SK-N-SH (cell line): ENCODE results near the gene KSR2. TPM values are rescaled to one million over a fixed set of nuclear protein-coding genes. Genes with fewer than 3 reads are reported as not detected.

Source experiments
- CTCF ChIA-PET: fragments of 300-600, 350-600 bp; formaldehyde crosslinking; extraction: SDS; loops from one replicate; lab custom pipeline; 2021; lab: Yijun Ruan, JAX
- POLR2A ChIA-PET: fragments of 350-600 bp; sonication (Branson Sonifier 250); formaldehyde crosslinking; extraction: SDS; loops from one replicate; lab custom pipeline; 2020; ENCODE audit warnings: antibody characterized with exemption, inconsistent platforms; lab: Yijun Ruan, JAX
- DNase-seq: peaks from one replicate; pipeline ENCODE4 v3.0.0; 2012
- H2AFZ ChIP-seq: fragments of 200-600 bp; sonication (generic); 2 replicates; pipeline ENCODE4 v1.8.1; 2016; ENCODE audit warnings: antibody characterized with exemption, mild to moderate bottlenecking, low read depth
- H3F3A ChIP-seq: fragments of 200-600 bp; sonication (generic); replicated peaks from 2 replicates; pipeline ENCODE3; 2016; ENCODE audit warnings: antibody characterized with exemption, mild to moderate bottlenecking; ENCODE audit not compliant: insufficient read depth
- H3K27ac ChIP-seq, 2 experiments: fragments of 200-500 bp in 1 of 2; fragments of 200-600 bp in 1 of 2; sonication (Bioruptor generic) in 1 of 2; sonication (generic), shearing (Covaris generic) in 1 of 2; 2 replicates each; pipeline versions ENCODE4 v1.5.1 to v1.6.1; 2014 to 2016; ENCODE audit warnings: low read depth in 2 of 2, inconsistent platforms in 1 of 2, low read length in 1 of 2, mild to moderate bottlenecking in 1 of 2, mixed read lengths in 1 of 2
- H3K27me3 ChIP-seq: fragments of 200-600 bp; sonication (generic), shearing (Covaris generic); 2 replicates; pipeline ENCODE4 v1.6.1; 2016; ENCODE audit warnings: mixed run types; ENCODE audit not compliant: insufficient read depth
- H3K36me3 ChIP-seq, 2 experiments: fragments of 200-500 bp in 1 of 2; fragments of 200-600 bp in 1 of 2; sonication (Bioruptor generic) in 1 of 2; sonication (generic) in 1 of 2; replicated peaks in 1 of 2; 2 replicates each; pipeline versions ENCODE3 to v1.5.1; 2014 to 2016; ENCODE audit warnings: low read length in 1 of 2, mild to moderate bottlenecking in 1 of 2; ENCODE audit not compliant: insufficient read depth in 2 of 2, control insufficient read depth in 1 of 2
- H3K4me1 ChIP-seq, 2 experiments: fragments of 200-500 bp in 1 of 2; fragments of 200-600 bp in 1 of 2; sonication (Bioruptor generic) in 1 of 2; sonication (generic), shearing (Covaris generic) in 1 of 2; 2 replicates each; pipeline versions ENCODE4 v1.5.1 to v1.6.1; 2014 to 2016; ENCODE audit warnings: low read depth in 1 of 2, low read length in 1 of 2, mixed run types in 1 of 2; ENCODE audit not compliant: insufficient read depth in 2 of 2, control insufficient read depth in 1 of 2
- H3K4me2 ChIP-seq: fragments of 200-600 bp; sonication (generic), shearing (Covaris generic); 2 replicates; pipeline ENCODE4 v1.6.1; 2017; ENCODE audit warnings: mixed run types
- H3K4me3 ChIP-seq, 2 experiments: fragments of 200-500 bp in 1 of 2; fragments of 200-600 bp in 1 of 2; sonication (Bioruptor generic) in 1 of 2; sonication (generic), shearing (Covaris generic) in 1 of 2; 2 replicates each; pipeline versions ENCODE4 v1.5.1 to v1.8.1; 2014 to 2016; ENCODE audit warnings: low read depth in 2 of 2, inconsistent platforms in 1 of 2, low read length in 1 of 2, mild to moderate bottlenecking in 1 of 2, mixed read lengths in 1 of 2, moderate library complexity in 1 of 2
- H3K79me2 ChIP-seq: fragments of 200-600 bp; sonication (generic); 2 replicates; pipeline ENCODE4 v1.8.1; 2017; ENCODE audit warnings: mild to moderate bottlenecking; ENCODE audit not compliant: insufficient read depth
- H3K9ac ChIP-seq: fragments of 200-600 bp; sonication (generic); 2 replicates; pipeline ENCODE4 v1.6.1; 2017; ENCODE audit warnings: mixed run types
- H3K9me2 ChIP-seq: fragments of 200-600 bp; sonication (generic); 2 replicates; pipeline ENCODE4 v1.6.1; 2017; ENCODE audit warnings: mixed run types
- H3K9me3 ChIP-seq: fragments of 200-600 bp; sonication (generic); 2 replicates; pipeline ENCODE4 v1.6.1; 2017; ENCODE audit warnings: mixed run types, mild to moderate bottlenecking, moderate library complexity
- H4K20me1 ChIP-seq: fragments of 200-600 bp; sonication (generic); 2 replicates; pipeline ENCODE4 v1.6.1; 2017; ENCODE audit warnings: mild to moderate bottlenecking, mixed run types; ENCODE audit not compliant: insufficient read depth
- CHD2 ChIP-seq: fragments of 150-350 bp; IDR thresholded peaks from 2 replicates; pipeline ENCODE4 v1.6.1; 2018; ENCODE audit warnings: low read length; ENCODE audit not compliant: partially characterized antibody
- EP300 ChIP-seq, 2 experiments: IDR thresholded peaks; 2 replicates each; pipeline versions ENCODE4 v1.4.0 to v1.6.1; 2012; ENCODE audit warnings: borderline replicate concordance in 1 of 2, low read depth in 1 of 2, low read length in 1 of 2
- GABPA ChIP-seq: IDR thresholded peaks from 2 replicates; pipeline ENCODE4 v1.4.0; 2012; ENCODE audit warnings: low read depth, mild to moderate bottlenecking
- NRF1 ChIP-seq: IDR thresholded peaks from 2 replicates; pipeline ENCODE4 v1.6.1; 2012; ENCODE audit warnings: low read depth, mild to moderate bottlenecking, low read length
- PBX3 ChIP-seq: IDR thresholded peaks from 2 replicates; pipeline ENCODE4; 2012
- POLR2AphosphoS5 ChIP-seq: IDR thresholded peaks from 2 replicates; pipeline ENCODE4 v1.6.1; 2012; ENCODE audit warnings: low read depth, low read length
- RCOR1 ChIP-seq: fragments of 150-350 bp; IDR thresholded peaks from 2 replicates; pipeline ENCODE4 v1.6.1; 2017; ENCODE audit warnings: antibody characterized with exemption, low read length
- RXRA ChIP-seq: IDR thresholded peaks from 2 replicates; pipeline ENCODE4 v1.4.0; 2012; ENCODE audit warnings: low read depth, mild to moderate bottlenecking, borderline replicate concordance
- SIN3A ChIP-seq: IDR thresholded peaks from 2 replicates; pipeline ENCODE4 v1.6.1; 2012; ENCODE audit warnings: low read depth, mild to moderate bottlenecking, low read length, moderate library complexity, borderline replicate concordance
- TCF12 ChIP-seq: IDR thresholded peaks from 2 replicates; pipeline ENCODE4 v1.4.0; 2012
- TEAD4 ChIP-seq: IDR thresholded peaks from 2 replicates; pipeline ENCODE4 v1.4.0; 2012; ENCODE audit warnings: mild to moderate bottlenecking, borderline replicate concordance; ENCODE audit not compliant: insufficient read depth
- ZBTB33 ChIP-seq: IDR thresholded peaks from 2 replicates; pipeline ENCODE4 v1.4.0; 2012; ENCODE audit warnings: low read depth, borderline replicate concordance
- WGBS: methylation state at CpG from one replicate; pipeline ENCODE4 v1.1.6; 2017; ENCODE audit warnings: low lambda C conversion rate; 5-methylcytosine and 5-hydroxymethylcytosine counted together
- polyA plus RNA-seq, 3 experiments: library from polyadenylated mRNA; depleted of rRNA; stranded (reverse); fragments of >200 nt; gene quantifications; 2 replicates each; pipeline ENCODE4 v1.2.3, GENCODE V29; 2012
- TF ChIP-seq, protein P1 (sequence below): IDR thresholded peaks from 2 replicates; pipeline ENCODE4 v1.4.0; 2012; ENCODE audit warnings: low read depth
- TF ChIP-seq, protein P2 (sequence below): fragments of 150-350 bp; IDR thresholded peaks from 2 replicates; pipeline ENCODE4 v1.6.1; 2017; ENCODE audit warnings: antibody characterized with exemption, low read length, low read depth, borderline replicate concordance
- TF ChIP-seq, protein P3 (sequence below): IDR thresholded peaks from 2 replicates; pipeline ENCODE4 v1.6.1; 2012; ENCODE audit warnings: mild to moderate bottlenecking, low read depth, low read length, moderate library complexity

KSR2 gene
- polyA plus RNA-seq, 1 of the 3 experiments (the other 2 are of a cell fraction) = 0.12 TPM

DNA sequence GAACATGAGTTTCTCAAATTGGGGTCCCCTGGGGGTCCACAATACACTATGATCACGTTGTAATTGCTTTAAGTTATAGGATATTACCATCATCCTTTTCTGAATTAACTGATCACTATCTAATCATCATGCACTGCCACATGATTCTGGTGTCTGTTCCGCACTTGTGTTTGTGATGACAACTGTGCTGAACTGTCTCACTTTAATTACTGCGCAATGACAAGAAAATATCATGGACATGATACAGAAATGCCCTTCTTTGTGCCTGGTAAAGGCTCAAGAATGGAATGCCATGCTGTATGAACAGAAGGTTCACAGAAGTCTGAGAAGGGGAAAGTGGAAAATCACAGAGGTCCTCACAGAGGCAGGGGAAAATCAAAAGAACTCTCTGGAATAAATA, 541.6 kb downstream of the KSR2 start (continued):
- TF ChIP-seq ZBTB33 (no peak), CHD2 (no peak)

DNA sequence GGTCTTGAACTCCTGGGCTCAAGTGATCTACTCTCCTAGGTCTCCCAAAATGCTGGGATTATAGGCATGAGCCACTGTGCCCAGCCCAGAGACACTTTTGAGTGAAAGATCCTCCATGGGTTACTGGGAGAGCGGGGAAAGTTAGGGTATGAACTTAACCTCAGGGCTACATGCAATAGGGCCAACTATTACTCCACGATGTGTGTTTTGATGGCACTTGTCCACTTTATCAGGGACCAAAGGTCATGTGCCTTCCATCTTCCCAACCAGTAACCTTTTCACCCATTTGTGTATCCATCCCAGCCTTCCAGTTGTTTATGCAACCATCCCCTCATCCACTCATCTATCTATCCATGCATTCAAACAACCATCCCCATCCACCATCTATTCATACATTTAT, 546.8 kb downstream of the KSR2 start:
- Histone ChIP-seq H3K9me3 (no peaks in the 10 kb centered on the region), H3K4me2 (no peak overlapping the region), H3K9ac (no peak overlapping the region), H2AFZ (no peak overlapping the region), H3K36me3 (no peaks in the 10 kb centered on the region), H3K27ac (no peak overlapping the region), H3K9me2 (no peaks in the 10 kb centered on the region), H3K27me3 (no peaks in the 10 kb centered on the region), H3K79me2 (no peaks in the 10 kb centered on the region), H3F3A (no peaks in the 10 kb centered on the region), H3K4me1 (peaks cover 0 to 5% of the 10 kb centered on the region in 2 experiments; a peak in 1 of 4 replicates), H3K4me3 (no peak overlapping the region), H4K20me1 (no peaks in the 10 kb centered on the region)
- ChIA-PET POLR2A (no interaction called here), CTCF (no interaction called here)
- no peak for TF ChIP-seq RCOR1
- TF ChIP-seq GABPA = no peak
- TF ChIP-seq, protein P1, sequence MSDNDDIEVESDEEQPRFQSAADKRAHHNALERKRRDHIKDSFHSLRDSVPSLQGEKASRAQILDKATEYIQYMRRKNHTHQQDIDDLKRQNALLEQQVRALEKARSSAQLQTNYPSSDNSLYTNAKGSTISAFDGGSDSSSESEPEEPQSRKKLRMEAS = no peak
- no peak for TF ChIP-seq EP300 (IDR thresholded peaks at IDR 0.05; ENCODE audit: borderline replicate concordance in 1 of 2, low read depth in 1 of 2, low read length in 1 of 2)
- TF ChIP-seq POLR2AphosphoS5 = no peak
- TF ChIP-seq SIN3A = no peak
- TF ChIP-seq PBX3 = no peak
- TF ChIP-seq, protein P2, sequence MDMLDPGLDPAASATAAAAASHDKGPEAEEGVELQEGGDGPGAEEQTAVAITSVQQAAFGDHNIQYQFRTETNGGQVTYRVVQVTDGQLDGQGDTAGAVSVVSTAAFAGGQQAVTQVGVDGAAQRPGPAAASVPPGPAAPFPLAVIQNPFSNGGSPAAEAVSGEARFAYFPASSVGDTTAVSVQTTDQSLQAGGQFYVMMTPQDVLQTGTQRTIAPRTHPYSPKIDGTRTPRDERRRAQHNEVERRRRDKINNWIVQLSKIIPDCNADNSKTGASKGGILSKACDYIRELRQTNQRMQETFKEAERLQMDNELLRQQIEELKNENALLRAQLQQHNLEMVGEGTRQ = no peak
- no peak for DNase-seq
- WGBS = 14% methylated on average over 2 of the region's 2 CpGs

GRCh38 chr12:117421068-117421752, 547.6 kb downstream of the KSR2 start:
- H3K9me3 ChIP-seq = no peaks in the 10 kb centered on the region
- CTCF ChIA-PET = interaction anchor here (1.4 kb wide), 1 partner anchor 264 kb away, joined by 4 read pairs; no protein-coding TSS in a partner anchor
- H3K79me2 ChIP-seq = no peaks in the 10 kb centered on the region
- H4K20me1 ChIP-seq = no peaks in the 10 kb centered on the region
- no peak for DNase-seq
- no peak overlapping the region for H3K4me3 ChIP-seq
- no peak overlapping the region for H2AFZ ChIP-seq
- no peak overlapping the region for H3K4me2 ChIP-seq
- POLR2A ChIA-PET = no interaction called here
- H3K36me3 ChIP-seq = no peaks in the 10 kb centered on the region
- WGBS = 38% methylated on average over 4 of the region's 4 CpGs
- peaks cover 0 to 10% of the 10 kb centered on the region in 2 experiments; a peak in 1 of 4 replicates for H3K4me1 ChIP-seq
- H3K9me2 ChIP-seq = no peaks in the 10 kb centered on the region
- H3F3A ChIP-seq = no peaks in the 10 kb centered on the region
- no peaks in the 10 kb centered on the region for H3K27me3 ChIP-seq
- H3K27ac ChIP-seq = no peak overlapping the region
- no peak overlapping the region for H3K9ac ChIP-seq
- no peak for TF ChIP-seq RXRA
- no peak for TF ChIP-seq NRF1
- no peak for TF ChIP-seq TCF12
- TF ChIP-seq, protein P2 = no peak
- TF ChIP-seq, protein P1 = no peak
- no peak for TF ChIP-seq CHD2
- no peak for TF ChIP-seq TEAD4
- TF ChIP-seq, protein P3, sequence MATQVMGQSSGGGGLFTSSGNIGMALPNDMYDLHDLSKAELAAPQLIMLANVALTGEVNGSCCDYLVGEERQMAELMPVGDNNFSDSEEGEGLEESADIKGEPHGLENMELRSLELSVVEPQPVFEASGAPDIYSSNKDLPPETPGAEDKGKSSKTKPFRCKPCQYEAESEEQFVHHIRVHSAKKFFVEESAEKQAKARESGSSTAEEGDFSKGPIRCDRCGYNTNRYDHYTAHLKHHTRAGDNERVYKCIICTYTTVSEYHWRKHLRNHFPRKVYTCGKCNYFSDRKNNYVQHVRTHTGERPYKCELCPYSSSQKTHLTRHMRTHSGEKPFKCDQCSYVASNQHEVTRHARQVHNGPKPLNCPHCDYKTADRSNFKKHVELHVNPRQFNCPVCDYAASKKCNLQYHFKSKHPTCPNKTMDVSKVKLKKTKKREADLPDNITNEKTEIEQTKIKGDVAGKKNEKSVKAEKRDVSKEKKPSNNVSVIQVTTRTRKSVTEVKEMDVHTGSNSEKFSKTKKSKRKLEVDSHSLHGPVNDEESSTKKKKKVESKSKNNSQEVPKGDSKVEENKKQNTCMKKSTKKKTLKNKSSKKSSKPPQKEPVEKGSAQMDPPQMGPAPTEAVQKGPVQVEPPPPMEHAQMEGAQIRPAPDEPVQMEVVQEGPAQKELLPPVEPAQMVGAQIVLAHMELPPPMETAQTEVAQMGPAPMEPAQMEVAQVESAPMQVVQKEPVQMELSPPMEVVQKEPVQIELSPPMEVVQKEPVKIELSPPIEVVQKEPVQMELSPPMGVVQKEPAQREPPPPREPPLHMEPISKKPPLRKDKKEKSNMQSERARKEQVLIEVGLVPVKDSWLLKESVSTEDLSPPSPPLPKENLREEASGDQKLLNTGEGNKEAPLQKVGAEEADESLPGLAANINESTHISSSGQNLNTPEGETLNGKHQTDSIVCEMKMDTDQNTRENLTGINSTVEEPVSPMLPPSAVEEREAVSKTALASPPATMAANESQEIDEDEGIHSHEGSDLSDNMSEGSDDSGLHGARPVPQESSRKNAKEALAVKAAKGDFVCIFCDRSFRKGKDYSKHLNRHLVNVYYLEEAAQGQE = no peak
- no peak for TF ChIP-seq GABPA
